SK-N-MC (cell line): Measurements from ENCODE around the gene EBP.
A peak's percentile ranks its signal among the peaks of the same experiment; 100 is the strongest.
"Not testable (repeated sequence)": the region's sequence is repeated elsewhere in the genome, so short reads cannot be mapped to it uniquely, and the experiment has no call there.

Source experiments
- DNase-seq: peaks from one replicate; pipeline ENCODE4 v3.0.0-alpha.2; 2011; ENCODE audit warnings: low read depth, low spot score
- H3K27ac ChIP-seq: fragments of 200-600 bp; sonication (generic); 2 replicates; pipeline ENCODE4 v1.5.1; 2016; ENCODE audit warnings: mixed run types
- H3K36me3 ChIP-seq: fragments of 200-600 bp; sonication (generic); 2 replicates; pipeline ENCODE4 v1.6.1; 2017; ENCODE audit warnings: antibody characterized with exemption, low read length, mixed read lengths; ENCODE audit not compliant: insufficient read depth
- H3K4me3 ChIP-seq: fragments of 200-600 bp; sonication (generic); 2 replicates; pipeline ENCODE4 v1.5.1; 2016
- H3K9ac ChIP-seq: fragments of 200-600 bp; sonication (generic); 2 replicates; pipeline ENCODE4 v1.8.0; 2017; ENCODE audit warnings: mixed run types, mixed read lengths; ENCODE audit not compliant: insufficient read length
- H3K9me3 ChIP-seq: fragments of 200-600 bp; sonication (generic); 2 replicates; pipeline ENCODE4 v1.6.1; 2017; ENCODE audit warnings: low read depth, mild to moderate bottlenecking, antibody characterized with exemption, low read length, moderate library complexity, mixed read lengths
- EZH2 ChIP-seq: fragments of 200-600 bp; sonication (generic); IDR thresholded peaks from one replicate; pipeline ENCODE4 v1.6.1; 2017; ENCODE audit warnings: antibody characterized with exemption
- FOXP2 ChIP-seq: optimal IDR thresholded peaks from 2 replicates; pipeline ENCODE3; 2011; ENCODE audit warnings: mild to moderate bottlenecking, moderate library complexity; ENCODE audit not compliant: insufficient read depth; ENCODE audit errors: extremely low read length, control extremely low read depth
- POLR2AphosphoS5 ChIP-seq: IDR thresholded peaks from 2 replicates; pipeline ENCODE4 v1.6.1; 2012; ENCODE audit warnings: mild to moderate bottlenecking, low read depth, low read length, borderline replicate concordance

Gene EBP

GRCh38 chrX:48514126-48514806, 7.3 kb upstream of the EBP start:
- no peak for DNase-seq
- Histone ChIP-seq H3K4me3 (no peak overlapping the region), H3K9ac (no peak overlapping the region), H3K9me3 (no peaks in the 10 kb centered on the region), H3K36me3 (no peaks in the 10 kb centered on the region), H3K27ac (no peak overlapping the region)
- TF ChIP-seq EZH2 (no peak), FOXP2 (no peak), POLR2AphosphoS5 (no peak)

DNA sequence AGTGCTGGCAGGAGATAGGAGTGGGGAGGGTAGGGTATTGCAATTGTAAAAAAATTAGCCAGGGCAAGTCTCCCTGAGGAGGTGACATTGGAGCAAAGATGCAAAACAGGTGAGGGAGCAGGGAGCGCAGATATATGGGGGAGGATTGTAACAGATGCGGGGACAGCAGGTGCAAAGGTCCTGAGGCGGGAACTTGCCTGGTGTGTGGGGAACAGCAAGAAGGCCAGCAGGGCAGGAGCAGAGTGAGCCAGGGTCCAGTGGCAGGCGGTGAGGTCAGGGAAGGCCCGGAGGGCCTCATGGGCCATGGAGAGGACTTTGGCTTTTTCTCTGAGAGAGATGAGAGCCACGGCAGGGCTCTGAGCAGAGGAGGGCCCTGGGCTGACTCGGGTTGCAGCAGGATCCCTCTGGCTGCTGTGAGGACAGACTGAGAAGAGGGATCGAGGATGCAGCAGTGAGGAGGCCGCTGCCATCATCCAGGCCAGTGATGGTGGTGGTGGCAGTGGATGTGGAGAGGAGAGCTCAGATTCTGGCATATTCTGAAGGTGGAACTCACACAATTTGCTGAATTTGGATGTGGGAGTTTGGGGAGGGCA, 6.6 kb upstream of the EBP start:
- no peaks in the 10 kb centered on the region for H3K36me3 ChIP-seq
- no peak overlapping the region for H3K4me3 ChIP-seq
- no peaks in the 10 kb centered on the region for H3K9me3 ChIP-seq
- H3K9ac ChIP-seq: no peak overlapping the region
- TF ChIP-seq POLR2AphosphoS5 (no peak), EZH2 (no peak), FOXP2 (no peak)
- no peak for DNase-seq
- no peak overlapping the region for H3K27ac ChIP-seq

GRCh38 chrX:48515842-48516241, 5.8 kb upstream of the EBP start:
- no peak overlapping the region for H3K9ac ChIP-seq
- DNase-seq: no peak
- no peaks in the 10 kb centered on the region for H3K36me3 ChIP-seq
- TF ChIP-seq FOXP2: no peak
- TF ChIP-seq EZH2: no peak
- no peak for TF ChIP-seq POLR2AphosphoS5
- H3K27ac ChIP-seq: no peak overlapping the region
- H3K4me3 ChIP-seq: no peak overlapping the region
- H3K9me3 ChIP-seq: no peaks in the 10 kb centered on the region

GRCh38 chrX:48516285-48516684, 5.3 kb upstream of the EBP start:
- no peak for DNase-seq
- Histone ChIP-seq H3K27ac (no peak overlapping the region), H3K4me3 (no peak overlapping the region), H3K36me3 (no peaks in the 10 kb centered on the region), H3K9me3 (no peaks in the 10 kb centered on the region), H3K9ac (no peak overlapping the region)
- TF ChIP-seq POLR2AphosphoS5 (no peak), FOXP2 (no peak), EZH2 (no peak)

DNA sequence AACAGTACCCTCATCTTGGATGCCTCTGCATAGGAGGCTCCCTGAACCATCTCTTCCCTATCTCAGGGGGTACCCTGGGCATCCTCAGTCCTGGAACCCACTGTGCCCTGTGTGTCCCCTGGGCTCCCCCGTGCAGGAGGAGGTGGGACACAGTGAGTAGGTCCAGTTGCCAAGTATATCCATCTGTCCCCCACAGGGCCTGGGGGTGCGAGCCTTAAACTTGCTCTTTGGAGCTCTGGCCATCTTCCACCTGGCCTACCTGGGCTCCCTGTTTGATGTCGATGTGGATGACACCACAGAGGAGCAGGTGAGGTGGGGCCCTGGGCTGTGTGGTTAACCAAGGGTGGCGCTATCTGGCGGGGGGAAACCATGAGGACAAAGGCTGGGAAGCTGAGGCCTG, 4.6 kb upstream of the EBP start:
- H3K9ac ChIP-seq: no peak overlapping the region
- TF ChIP-seq FOXP2: no peak
- TF ChIP-seq POLR2AphosphoS5: no peak
- no peak for TF ChIP-seq EZH2
- H3K36me3 ChIP-seq: no peaks in the 10 kb centered on the region
- H3K4me3 ChIP-seq: no peak overlapping the region
- H3K9me3 ChIP-seq: no peaks in the 10 kb centered on the region
- no peak for DNase-seq
- no peak overlapping the region for H3K27ac ChIP-seq

GRCh38 chrX:48519481-48519880, 2.1 kb upstream of the EBP start:
- not testable (repeated sequence) for DNase-seq, H3K4me3 ChIP-seq, H3K27ac ChIP-seq, H3K36me3 ChIP-seq, H3K9ac ChIP-seq, H3K9me3 ChIP-seq

DNA sequence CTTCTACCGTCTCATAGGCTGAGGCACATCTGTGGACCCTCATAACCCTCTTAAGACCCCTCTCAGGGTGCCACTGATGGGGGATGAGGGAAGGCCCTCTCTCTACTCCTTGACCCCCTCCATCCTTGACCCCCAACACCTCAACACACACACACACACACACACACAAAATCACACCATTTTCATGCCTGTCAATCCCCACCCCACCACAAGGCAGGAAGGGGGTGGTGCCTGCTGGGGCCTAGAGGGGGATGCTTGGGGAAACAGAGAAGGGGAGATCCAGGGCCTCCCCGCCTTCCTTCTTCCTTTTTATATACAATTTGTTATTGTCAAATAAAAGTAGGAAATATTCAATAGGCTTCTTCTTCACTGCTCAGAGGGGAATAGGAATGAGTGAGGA, 1.2 kb upstream of the EBP start:
- TF ChIP-seq EZH2 (no peak), POLR2AphosphoS5 (no peak), FOXP2 (no peak)
- H3K36me3 ChIP-seq: peaks cover 12% of the 10 kb centered on the region
- H3K9ac ChIP-seq: no peak overlapping the region
- no peak overlapping the region for H3K4me3 ChIP-seq
- H3K9me3 ChIP-seq: no peaks in the 10 kb centered on the region
- DNase-seq: no peak
- no peak overlapping the region for H3K27ac ChIP-seq

GRCh38 chrX:48520976-48521352, 644 bp upstream of the EBP start:
- H3K27ac ChIP-seq: peak overlapping the region; percentile 46; the same call in 1 of the 2 replicates
- H3K4me3 ChIP-seq: peak overlapping the region; percentile 86
- peaks cover 12% of the 10 kb centered on the region for H3K36me3 ChIP-seq
- TF ChIP-seq EZH2: no peak
- no peak for TF ChIP-seq POLR2AphosphoS5
- TF ChIP-seq FOXP2: no peak
- H3K9ac ChIP-seq: no peak overlapping the region
- H3K9me3 ChIP-seq: no peaks in the 10 kb centered on the region
- DNase-seq: no peak

- TF ChIP-seq POLR2AphosphoS5 (no peak), EZH2 (no peak), FOXP2 (no peak)
- no peak overlapping the region for H3K27ac ChIP-seq
- H3K9me3 ChIP-seq: no peaks in the 10 kb centered on the region
- DNase-seq: no peak
- H3K4me3 ChIP-seq: peak overlapping the region; percentile 86
- peak overlapping the region; percentile 75 for H3K9ac ChIP-seq
- peaks cover 23% of the 10 kb centered on the region for H3K36me3 ChIP-seq
These were observed 683 bp downstream of the EBP start for GRCh38 chrX:48522291-48522690.
